Neuron (in vitro differentiated cells): ENCODE measurements around the gene INHA.

Source experiments
- H2AFZ ChIP-seq: one replicate; pipeline ENCODE4 v1.6.1; 2013; ENCODE audit warnings: low read depth, mild to moderate bottlenecking, inconsistent platforms, low read length, moderate library complexity
- H3K27me3 ChIP-seq: one replicate; pipeline ENCODE4 v1.6.1; 2013; ENCODE audit warnings: low read length; ENCODE audit not compliant: insufficient read depth
- H3K36me3 ChIP-seq: one replicate; pipeline ENCODE4 v1.6.1; 2013; ENCODE audit warnings: low read length; ENCODE audit not compliant: insufficient read depth
- H3K4me1 ChIP-seq: one replicate; pipeline ENCODE4 v1.6.1; 2013; ENCODE audit warnings: low read length; ENCODE audit not compliant: insufficient read depth
- H3K4me3 ChIP-seq: 2 replicates; pipeline ENCODE4 v1.5.1; 2013; ENCODE audit warnings: mild to moderate bottlenecking, low read length, moderate library complexity
- H3K9me3 ChIP-seq: one replicate; pipeline ENCODE4 v1.6.1; 2013; ENCODE audit warnings: low read length

The INHA gene

GRCh38 chr2:219536425-219536824 is 35.7 kb upstream of the INHA start:
- peaks cover 16% of the 10 kb centered on the region for H3K36me3 ChIP-seq
- H3K9me3 ChIP-seq: no peaks in the 10 kb centered on the region
- H3K4me1 ChIP-seq: peaks cover 10% of the 10 kb centered on the region
- H3K4me3 ChIP-seq: no peak overlapping the region
- H3K27me3 ChIP-seq: peaks cover 22% of the 10 kb centered on the region
- no peak overlapping the region for H2AFZ ChIP-seq

DNA sequence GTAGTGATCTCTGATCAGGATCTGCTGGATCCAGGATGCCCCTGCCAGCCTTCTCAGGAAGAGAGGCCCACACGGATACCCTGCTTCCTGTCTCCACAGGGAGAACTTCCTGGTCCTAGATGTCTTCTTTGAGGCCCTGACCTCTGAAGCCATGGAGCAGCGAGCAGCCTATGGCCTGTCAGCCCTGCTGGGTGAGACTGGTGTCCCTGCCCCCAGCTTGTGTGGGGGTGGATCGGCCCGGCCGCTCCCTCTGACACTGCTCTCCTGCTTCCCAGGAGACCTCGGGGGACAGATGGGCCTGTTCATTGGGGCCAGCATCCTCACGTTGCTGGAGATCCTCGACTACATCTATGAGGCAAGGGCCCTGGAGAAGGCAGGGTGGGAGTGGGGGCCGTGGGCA is 35.1 kb upstream of the INHA start:
- H2AFZ ChIP-seq: no peak overlapping the region
- H3K4me3 ChIP-seq: no peak overlapping the region
- no peaks in the 10 kb centered on the region for H3K9me3 ChIP-seq
- peaks cover 17% of the 10 kb centered on the region for H3K27me3 ChIP-seq
- peaks cover 10% of the 10 kb centered on the region for H3K4me1 ChIP-seq
- H3K36me3 ChIP-seq: peaks cover 17% of the 10 kb centered on the region

- Histone ChIP-seq H2AFZ (no peak overlapping the region), H3K27me3 (peaks cover 8% of the 10 kb centered on the region), H3K9me3 (no peaks in the 10 kb centered on the region), H3K4me1 (peaks cover 15% of the 10 kb centered on the region), H3K4me3 (no peak overlapping the region), H3K36me3 (peaks cover 17% of the 10 kb centered on the region)
These were observed 34.2 kb upstream of the INHA start for GRCh38 chr2:219537657-219538488.

DNA sequence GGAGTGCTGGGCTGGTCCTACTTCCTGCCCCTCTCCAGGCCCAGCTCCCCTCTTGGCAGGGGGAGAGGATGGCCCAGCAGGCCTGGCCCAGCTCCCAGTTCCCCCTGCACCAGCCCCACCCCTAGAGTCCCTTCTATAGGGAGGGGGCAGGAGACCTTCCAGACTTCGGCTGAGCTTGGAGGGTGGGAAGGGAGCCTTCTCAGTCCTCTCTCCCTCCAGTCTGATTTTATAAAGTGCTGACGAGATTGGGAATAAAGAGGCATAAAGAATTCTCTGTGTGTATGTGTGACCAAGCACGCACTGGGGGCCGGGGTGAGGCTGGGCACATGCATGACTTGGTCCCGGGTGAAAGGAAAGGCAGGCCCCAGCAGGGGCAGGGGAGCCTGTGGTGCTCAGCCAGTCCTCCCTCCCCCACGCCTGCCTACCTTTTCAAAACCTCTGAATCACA is 33.6 kb upstream of the INHA start:
- no peak overlapping the region for H3K4me3 ChIP-seq
- peaks cover 5% of the 10 kb centered on the region for H3K27me3 ChIP-seq
- peaks cover 16% of the 10 kb centered on the region for H3K4me1 ChIP-seq
- H2AFZ ChIP-seq: no peak overlapping the region
- H3K9me3 ChIP-seq: no peaks in the 10 kb centered on the region
- peaks cover 17% of the 10 kb centered on the region for H3K36me3 ChIP-seq

DNA sequence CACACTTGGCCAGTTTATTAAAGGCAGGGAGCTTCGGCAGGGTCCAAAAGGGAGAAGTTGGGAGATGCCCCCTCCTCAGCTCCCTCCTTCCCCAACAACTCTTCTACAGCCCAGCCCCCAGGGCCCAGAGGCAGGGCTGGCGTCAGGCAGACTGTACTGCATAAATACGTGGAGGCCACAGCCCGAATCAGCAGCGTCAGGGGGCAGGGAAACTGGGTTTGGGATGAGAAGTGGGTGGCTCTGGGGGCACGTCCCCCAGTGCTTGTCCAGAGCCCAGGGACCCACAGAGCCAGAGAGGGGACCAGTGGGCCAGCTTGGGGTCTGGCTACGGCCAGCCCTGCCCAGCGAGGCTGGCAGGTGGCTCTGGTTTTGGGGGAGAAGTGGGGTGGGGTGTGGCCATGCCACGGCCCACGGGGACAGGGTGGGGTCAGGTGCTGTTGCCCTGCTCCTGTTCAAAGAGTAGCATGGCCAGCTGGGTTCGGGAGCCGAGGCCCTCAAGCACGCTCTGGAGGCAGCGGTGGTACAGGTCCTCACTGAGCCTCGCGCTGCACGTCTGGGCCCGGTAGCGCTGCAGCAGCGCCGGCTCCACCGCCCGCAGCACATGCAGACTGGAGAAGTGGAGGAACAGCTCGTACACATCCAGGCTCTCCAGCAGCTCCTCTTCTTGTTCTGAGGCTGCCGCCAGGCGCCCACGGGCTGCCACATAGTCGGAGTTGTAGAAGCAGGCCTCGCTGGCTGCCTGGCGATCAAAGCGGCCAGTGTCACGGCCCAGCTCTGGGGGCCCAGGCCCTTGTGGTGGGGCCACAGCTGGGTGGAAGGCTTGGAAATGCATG is 32.9 kb upstream of the INHA start:
- Histone ChIP-seq H3K36me3 (peaks cover 17% of the 10 kb centered on the region), H3K4me3 (no peak overlapping the region), H3K4me1 (peaks cover 16% of the 10 kb centered on the region), H3K27me3 (peaks cover 4% of the 10 kb centered on the region), H3K9me3 (no peaks in the 10 kb centered on the region), H2AFZ (no peak overlapping the region)

GRCh38 chr2:219539926-219540678 is 32.0 kb upstream of the INHA start:
- H3K9me3 ChIP-seq: no peaks in the 10 kb centered on the region
- no peaks in the 10 kb centered on the region for H3K27me3 ChIP-seq
- H3K4me1 ChIP-seq: peaks cover 24% of the 10 kb centered on the region
- no peak overlapping the region for H3K4me3 ChIP-seq
- H3K36me3 ChIP-seq: peaks cover 17% of the 10 kb centered on the region
- no peak overlapping the region for H2AFZ ChIP-seq

- Histone ChIP-seq H3K36me3 (peaks cover 20% of the 10 kb centered on the region), H3K4me1 (peaks cover 27% of the 10 kb centered on the region), H2AFZ (no peak overlapping the region), H3K9me3 (no peaks in the 10 kb centered on the region), H3K4me3 (no peak overlapping the region), H3K27me3 (no peaks in the 10 kb centered on the region)
These were observed 31.2 kb upstream of the INHA start for GRCh38 chr2:219540784-219541504.

DNA sequence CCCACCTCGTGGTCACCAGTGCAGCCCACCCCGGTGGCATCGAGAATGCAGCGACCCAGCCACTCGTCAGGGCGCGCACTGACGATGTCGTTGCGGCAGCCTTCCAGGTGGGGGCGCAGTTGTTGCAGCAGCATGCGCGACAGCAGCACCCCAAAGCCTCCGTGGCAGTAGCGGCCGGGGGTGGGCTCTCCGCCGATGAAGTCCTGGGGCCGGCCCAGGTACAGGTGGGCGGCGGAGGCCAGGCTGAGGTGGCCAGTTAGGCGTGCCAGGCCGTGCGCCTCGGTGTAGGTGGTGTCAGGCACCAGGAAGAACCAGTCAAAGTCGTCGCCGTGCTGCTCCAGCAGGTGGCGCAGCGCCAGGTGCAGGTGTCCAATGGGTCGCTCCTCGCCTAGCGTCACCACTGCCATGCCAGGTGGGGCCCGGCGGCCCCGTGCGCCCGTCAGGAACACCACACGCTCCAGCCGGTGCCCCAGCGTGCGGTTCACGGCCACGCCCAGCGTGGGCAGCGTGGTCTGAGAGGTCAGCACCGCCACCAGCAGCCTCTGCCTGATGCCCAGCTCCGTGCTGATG is 30.4 kb upstream of the INHA start:
- Histone ChIP-seq H3K9me3 (no peaks in the 10 kb centered on the region), H3K4me3 (no peak overlapping the region), H3K27me3 (no peaks in the 10 kb centered on the region), H3K4me1 (peaks cover 27% of the 10 kb centered on the region), H3K36me3 (peaks cover 24% of the 10 kb centered on the region), H2AFZ (no peak overlapping the region)

DNA sequence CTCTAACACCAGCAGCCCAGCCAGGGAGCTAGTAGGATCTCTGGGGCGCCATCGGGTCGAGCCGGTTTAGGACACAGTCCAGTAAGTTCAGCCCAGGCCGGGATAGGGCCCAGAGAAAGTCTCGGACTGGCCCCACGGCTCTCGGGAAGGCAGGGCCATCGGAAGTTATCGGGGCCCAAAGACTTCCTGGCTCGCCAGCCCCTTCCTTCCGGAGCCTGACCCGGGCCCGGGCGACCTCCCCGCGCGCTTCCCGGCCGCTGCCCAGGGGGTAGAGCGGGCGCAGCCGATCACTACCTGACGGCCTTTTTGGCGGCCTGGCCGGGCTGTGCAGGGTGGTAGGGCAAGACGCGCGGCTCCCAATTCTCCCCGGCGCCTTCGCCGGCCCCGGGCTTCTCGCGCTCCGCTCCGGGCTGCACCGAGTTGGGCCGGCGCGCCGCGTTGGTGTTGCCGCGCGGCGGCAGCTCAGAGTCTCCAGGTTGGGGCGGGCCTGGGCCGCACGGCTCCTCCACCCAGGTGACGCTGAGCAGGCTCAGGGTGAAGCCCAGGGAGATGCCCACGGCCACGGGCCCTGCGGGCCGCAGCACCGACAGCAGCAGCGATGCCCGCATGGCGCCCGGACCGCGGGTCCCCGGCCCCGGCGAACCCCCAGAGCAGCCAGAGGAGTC is 29.0 kb upstream of the INHA start:
- peak overlapping the region; percentile 68 for H3K4me3 ChIP-seq
- H3K4me1 ChIP-seq: peaks cover 24% of the 10 kb centered on the region
- no peaks in the 10 kb centered on the region for H3K27me3 ChIP-seq
- peaks cover 32% of the 10 kb centered on the region for H3K36me3 ChIP-seq
- H3K9me3 ChIP-seq: no peaks in the 10 kb centered on the region
- peak overlapping the region; percentile 87 for H2AFZ ChIP-seq

DNA sequence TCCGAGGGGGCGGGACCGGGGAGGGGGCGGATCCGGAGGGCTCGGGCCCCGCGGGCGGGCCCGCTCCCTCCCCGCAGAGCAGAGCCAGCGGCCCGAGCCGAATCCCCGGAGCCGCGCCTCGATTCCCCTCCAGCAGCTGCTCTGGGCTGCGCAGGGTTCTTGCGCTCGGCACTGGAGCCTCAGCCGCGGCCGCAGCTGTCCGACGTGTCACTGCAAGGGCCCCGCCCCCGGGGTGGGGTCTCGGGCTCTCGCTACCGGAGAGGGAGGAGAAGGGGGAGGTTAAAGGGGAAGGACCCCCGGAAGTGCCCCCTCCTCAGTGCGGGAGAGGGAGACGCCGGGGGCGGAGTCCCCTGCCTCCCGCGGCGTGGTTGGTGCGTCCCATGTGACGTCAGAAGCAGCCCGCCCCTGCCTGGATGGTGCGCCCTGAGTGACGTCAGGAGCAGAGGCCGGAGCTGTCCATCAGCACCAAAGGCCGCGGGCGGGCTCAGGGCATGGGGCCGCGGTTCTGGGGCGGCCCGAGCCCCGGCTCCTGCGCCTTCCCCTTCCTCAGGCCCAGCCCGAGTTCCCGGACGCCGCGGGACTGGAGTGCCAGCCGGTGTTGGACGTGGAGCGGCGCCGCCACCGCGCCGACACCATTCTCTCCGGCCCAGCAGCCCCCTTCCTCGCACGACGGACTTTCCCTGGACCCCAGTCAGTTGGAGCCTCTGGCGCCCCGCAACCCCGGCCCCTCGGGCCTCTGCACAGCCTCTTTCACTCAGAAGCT is 28.3 kb upstream of the INHA start, which contains the start of the genes CHPF and TMEM198:
Gene CHPF (minus strand): TSS at position 214 of the 763 bp plus-strand sequence. CDS start 271 bp downstream, outside the sequence.
Gene TMEM198 (plus strand): TSS at position 433 of the 763 bp plus-strand sequence. CDS start 700 bp downstream, outside the sequence.
- Histone ChIP-seq H2AFZ (peak within 1 kb of the TSS; percentile 87), H3K27me3 (no peaks in the 10 kb centered on the region), H3K9me3 (no peaks in the 10 kb centered on the region), H3K36me3 (peaks cover 38% of the 10 kb centered on the region), H3K4me3 (peak within 1 kb of the TSS; percentile 68), H3K4me1 (peaks cover 19% of the 10 kb centered on the region)

DNA sequence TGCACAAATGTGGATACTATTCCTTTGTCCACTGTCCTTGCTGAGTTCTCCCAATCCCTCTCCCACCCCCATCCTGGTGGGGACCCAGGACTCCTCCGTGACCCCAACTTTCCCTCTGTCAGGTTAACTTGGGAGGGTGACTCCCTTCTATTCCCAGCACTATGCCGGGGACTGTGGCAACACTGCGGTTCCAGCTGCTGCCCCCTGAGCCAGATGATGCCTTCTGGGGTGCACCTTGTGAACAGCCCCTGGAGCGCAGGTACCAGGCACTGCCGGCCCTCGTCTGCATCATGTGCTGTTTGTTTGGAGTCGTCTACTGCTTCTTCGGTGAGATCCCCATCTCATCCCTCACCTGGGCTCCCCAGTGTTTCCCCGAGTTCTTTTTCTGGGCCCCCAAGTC is 27.5 kb upstream of the INHA start:
- no peaks in the 10 kb centered on the region for H3K27me3 ChIP-seq
- peak overlapping the region; percentile 39 for H2AFZ ChIP-seq
- no peaks in the 10 kb centered on the region for H3K9me3 ChIP-seq
- H3K4me1 ChIP-seq: peaks cover 17% of the 10 kb centered on the region
- H3K36me3 ChIP-seq: peaks cover 41% of the 10 kb centered on the region
- peak overlapping the region; percentile 68 for H3K4me3 ChIP-seq
